Brain microvascular endothelial cell (primary cell): Measurements from ENCODE around the gene ARHGEF17.

Experiments
- DNase-seq: peaks from one replicate; pipeline ENCODE4 v3.0.0-alpha.2; 2020
- H3K27ac ChIP-seq: fragments of 250-450 bp; sonication (Bioruptor Pico); 2 replicates; pipeline ENCODE4 v1.5.1; 2020; ENCODE audit warnings: mild to moderate bottlenecking, moderate library complexity
- H3K27me3 ChIP-seq: fragments of 250-450 bp; sonication (Bioruptor Pico); replicated peaks from 2 replicates; pipeline ENCODE4 v1.5.1; 2020; ENCODE audit warnings: mild to moderate bottlenecking
- H3K36me3 ChIP-seq: fragments of 250-450 bp; sonication (Bioruptor Pico); replicated peaks from 2 replicates; pipeline ENCODE4 v1.5.1; 2020; ENCODE audit warnings: mild to moderate bottlenecking
- H3K4me3 ChIP-seq: 2 replicates; pipeline ENCODE4 v1.5.1; 2011; ENCODE audit warnings: low read depth, mild to moderate bottlenecking, control low read depth, low read length, moderate library complexity
- in situ Hi-C: cut with HindIII; loops from 2 replicates; pipeline ENCODE4 v1.10.0; 2017; ENCODE audit warnings: low sequenced_read_pairs, low pct_ligation_motif_present
- TF ChIP-seq, protein P1 (sequence below): IDR thresholded peaks from 2 replicates; pipeline ENCODE4 v1.5.1; 2011; ENCODE audit warnings: low read depth, mild to moderate bottlenecking, moderate library complexity, low read length, control low read depth, inconsistent platforms; ENCODE audit errors: missing control alignments

Gene ARHGEF17

GRCh38 chr11:73316422-73316821 lies 8.3 kb downstream of the ARHGEF17 start:
- in situ Hi-C loops: no loop called here
- Histone ChIP-seq H3K36me3 (peaks cover 2% of the 10 kb centered on the region), H3K4me3 (no peak overlapping the region)

DNA sequence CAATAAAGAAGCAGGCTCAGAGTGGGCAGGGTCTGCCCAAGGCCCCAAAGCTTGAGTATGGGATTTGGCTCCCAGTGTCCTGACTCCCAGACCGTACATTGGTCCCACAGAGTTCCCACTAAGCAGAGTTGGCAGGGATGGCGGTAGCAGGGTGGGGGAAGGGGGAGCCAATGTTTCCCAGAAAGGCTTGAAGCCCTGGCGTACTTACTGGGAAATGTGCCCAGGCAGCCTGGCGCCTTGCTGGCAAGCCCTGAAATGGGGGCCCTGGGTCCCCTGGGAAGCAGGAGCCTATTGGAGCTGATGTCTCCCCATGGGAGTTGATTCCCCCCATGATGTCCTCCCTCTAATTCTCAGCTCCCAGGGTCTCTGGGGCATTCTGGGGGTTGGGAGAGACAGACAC lies 9.3 kb downstream of the ARHGEF17 start:
- TF ChIP-seq, protein P1, sequence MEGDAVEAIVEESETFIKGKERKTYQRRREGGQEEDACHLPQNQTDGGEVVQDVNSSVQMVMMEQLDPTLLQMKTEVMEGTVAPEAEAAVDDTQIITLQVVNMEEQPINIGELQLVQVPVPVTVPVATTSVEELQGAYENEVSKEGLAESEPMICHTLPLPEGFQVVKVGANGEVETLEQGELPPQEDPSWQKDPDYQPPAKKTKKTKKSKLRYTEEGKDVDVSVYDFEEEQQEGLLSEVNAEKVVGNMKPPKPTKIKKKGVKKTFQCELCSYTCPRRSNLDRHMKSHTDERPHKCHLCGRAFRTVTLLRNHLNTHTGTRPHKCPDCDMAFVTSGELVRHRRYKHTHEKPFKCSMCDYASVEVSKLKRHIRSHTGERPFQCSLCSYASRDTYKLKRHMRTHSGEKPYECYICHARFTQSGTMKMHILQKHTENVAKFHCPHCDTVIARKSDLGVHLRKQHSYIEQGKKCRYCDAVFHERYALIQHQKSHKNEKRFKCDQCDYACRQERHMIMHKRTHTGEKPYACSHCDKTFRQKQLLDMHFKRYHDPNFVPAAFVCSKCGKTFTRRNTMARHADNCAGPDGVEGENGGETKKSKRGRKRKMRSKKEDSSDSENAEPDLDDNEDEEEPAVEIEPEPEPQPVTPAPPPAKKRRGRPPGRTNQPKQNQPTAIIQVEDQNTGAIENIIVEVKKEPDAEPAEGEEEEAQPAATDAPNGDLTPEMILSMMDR: no peak
- in situ Hi-C loops: no loop called here
- Histone ChIP-seq H3K27me3 (no peaks in the 10 kb centered on the region), H3K36me3 (peaks cover 2% of the 10 kb centered on the region), H3K27ac (no peak overlapping the region), H3K4me3 (no peak overlapping the region)
- no peak for DNase-seq

More at GRCh38 chr11:73316422-73316821, 8.3 kb downstream of the ARHGEF17 start:
- no peak for DNase-seq
- Histone ChIP-seq H3K27ac (no peak overlapping the region), H3K27me3 (no peaks in the 10 kb centered on the region)
- TF ChIP-seq, protein P1: no peak

GRCh38 chr11:73317803-73318202 lies 9.7 kb downstream of the ARHGEF17 start:
- Histone ChIP-seq H3K27me3 (no peaks in the 10 kb centered on the region), H3K4me3 (no peak overlapping the region), H3K27ac (no peak overlapping the region), H3K36me3 (peaks cover 2% of the 10 kb centered on the region)
- DNase-seq: no peak
- TF ChIP-seq, protein P1: no peak
- in situ Hi-C loops: no loop called here

DNA sequence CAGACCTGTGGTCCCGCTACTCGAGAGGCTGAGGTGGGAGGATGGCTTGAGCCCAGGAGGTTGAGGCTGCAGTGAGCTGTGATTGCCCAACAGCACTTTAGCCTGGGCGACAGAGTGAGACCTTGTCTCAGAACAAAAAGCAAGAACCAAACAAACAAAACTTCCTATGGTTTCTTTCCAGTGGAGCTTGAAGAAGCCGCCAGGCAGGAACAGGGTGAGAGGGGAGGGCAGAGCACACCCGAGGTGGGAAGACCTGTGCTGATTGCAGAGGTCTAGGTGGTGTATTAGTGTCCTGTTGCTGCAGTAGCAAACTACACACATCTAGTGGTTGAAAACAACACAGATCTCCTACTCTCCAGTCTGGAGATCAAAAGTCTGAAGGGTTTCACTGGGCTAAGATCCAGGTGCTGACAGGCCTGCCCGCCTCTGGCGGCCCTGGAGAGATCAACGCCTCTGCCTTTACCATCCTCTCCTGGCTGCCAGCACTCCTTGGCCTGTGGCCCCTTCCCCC lies 10.5 kb downstream of the ARHGEF17 start:
- TF ChIP-seq, protein P1: no peak
- DNase-seq: no peak
- peaks cover 2% of the 10 kb centered on the region for H3K36me3 ChIP-seq
- H3K27ac ChIP-seq: no peak overlapping the region
- in situ Hi-C loops: no loop called here
- no peaks in the 10 kb centered on the region for H3K27me3 ChIP-seq
- no peak overlapping the region for H3K4me3 ChIP-seq

GRCh38 chr11:73320763-73321603 lies 12.9 kb downstream of the ARHGEF17 start:
- Histone ChIP-seq H3K36me3 (no peaks in the 10 kb centered on the region), H3K27ac (peak overlapping the region; percentile 74), H3K27me3 (no peaks in the 10 kb centered on the region), H3K4me3 (no peak overlapping the region)
- DNase-seq: no peak
- TF ChIP-seq, protein P1: no peak
- in situ Hi-C loops: no loop called here
